GM19099 (cell line): ENCODE data around the gene NMNAT3.

Experiments used
- POLR2A ChIP-seq: IDR thresholded peaks from 3 replicates; pipeline ENCODE4 v1.6.1; 2011; ENCODE audit warnings: low read depth; ENCODE audit not compliant: insufficient read length; ENCODE audit errors: extremely low read depth

Gene NMNAT3

DNA sequence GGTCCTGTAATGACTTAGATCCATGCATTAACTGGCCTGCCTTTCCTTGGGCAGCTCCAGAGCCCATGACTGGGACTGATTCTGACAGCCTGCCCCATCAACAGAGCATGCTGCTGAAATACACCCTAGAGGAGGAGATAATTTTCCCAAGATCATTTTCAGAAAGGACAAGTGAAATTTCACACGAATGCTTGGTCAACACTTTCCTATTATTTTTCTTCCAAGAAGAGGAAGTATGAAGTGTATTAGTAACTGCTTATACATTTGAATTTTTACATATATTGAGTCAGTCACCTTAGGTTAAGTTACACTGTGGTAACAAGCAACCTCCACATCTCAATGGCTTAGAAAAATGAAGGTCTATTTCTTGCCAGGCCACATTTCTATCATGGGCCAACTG lies 9.7 kb upstream of the NMNAT3 start:
- no peak for TF ChIP-seq POLR2A

DNA sequence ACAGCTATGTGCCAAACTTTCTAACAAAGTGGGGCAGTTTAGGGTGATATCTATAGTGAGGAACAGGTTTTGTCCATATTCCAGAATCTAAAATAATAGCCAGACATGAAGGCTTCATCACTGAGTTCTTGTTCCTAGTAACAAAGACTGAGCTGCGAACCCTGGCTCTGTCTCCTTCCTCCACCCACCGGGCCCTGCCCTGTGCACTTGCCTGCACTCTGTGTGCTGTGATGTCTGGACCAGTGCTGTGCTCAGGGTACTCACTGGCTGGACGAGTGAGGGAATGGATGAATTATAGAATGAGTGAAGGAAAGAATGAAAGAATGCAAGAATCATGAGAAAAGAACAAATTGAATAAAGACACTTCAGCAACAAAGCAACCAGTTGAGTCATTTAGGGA lies 8.9 kb upstream of the NMNAT3 start:
- TF ChIP-seq POLR2A, result no peak

GRCh38 chr3:139686206-139686605 lies 8.4 kb upstream of the NMNAT3 start:
- TF ChIP-seq POLR2A, result no peak

- TF ChIP-seq POLR2A, result no peak
Measured at GRCh38 chr3:139679220-139679775, 1.5 kb upstream of the NMNAT3 start.

DNA sequence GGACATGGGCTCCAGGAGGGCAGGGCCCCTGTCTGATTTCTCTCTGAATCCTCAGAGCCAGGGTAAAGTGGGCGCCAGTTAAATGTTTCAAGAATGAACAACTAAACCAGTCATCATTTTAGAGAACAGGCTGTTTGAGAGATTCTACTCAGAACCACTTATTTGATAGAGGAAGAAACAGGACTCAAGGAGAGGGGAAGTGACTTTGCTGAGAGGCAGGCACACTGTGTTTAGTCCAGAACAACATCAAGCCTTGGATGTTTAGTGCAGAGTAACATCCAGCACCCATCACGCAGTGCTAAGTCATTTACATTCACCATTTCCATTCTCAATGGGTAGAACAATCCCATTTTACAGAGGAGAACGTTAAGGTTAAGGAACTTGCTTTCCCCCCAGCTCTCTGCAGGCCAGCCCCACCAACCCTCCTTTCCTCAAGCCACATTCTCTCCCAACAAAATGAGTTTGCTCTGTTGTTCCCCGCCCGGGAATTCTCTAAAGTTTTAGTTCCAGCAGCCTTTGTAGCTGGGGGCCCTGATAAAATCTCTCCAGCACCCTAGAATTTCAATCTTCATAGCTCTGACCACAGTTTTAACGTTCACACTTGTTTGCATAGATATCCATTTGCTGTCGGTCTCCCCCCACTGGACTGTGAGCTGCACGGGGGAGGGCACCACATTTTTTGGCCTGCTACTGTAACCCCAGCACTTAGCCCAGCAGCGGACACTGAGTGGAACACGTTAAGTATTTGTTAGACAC lies 962 bp downstream of the NMNAT3 start:
- no peak for TF ChIP-seq POLR2A

DNA sequence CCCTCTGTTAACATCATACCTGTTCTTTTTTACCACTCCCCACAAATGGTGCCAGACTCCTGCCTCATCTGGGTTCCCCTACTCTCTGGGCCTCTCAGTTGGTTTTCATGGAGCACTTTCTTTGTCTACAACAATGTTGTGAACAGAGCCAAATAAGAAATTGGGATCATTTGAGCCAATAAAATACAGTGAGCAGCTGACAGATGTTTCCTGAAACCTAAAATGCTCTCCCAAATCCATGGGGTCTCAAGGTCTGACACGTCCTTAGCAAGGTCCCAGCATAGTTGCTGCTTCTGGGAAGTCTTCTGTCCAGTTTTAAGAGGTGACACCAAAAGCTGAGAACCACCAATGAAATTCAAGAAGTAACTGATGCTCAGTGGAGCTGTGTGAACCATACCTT lies 1.7 kb downstream of the NMNAT3 start:
- no peak for TF ChIP-seq POLR2A

- no peak for TF ChIP-seq POLR2A
Measured at GRCh38 chr3:139675327-139675726, 2.4 kb downstream of the NMNAT3 start.

DNA sequence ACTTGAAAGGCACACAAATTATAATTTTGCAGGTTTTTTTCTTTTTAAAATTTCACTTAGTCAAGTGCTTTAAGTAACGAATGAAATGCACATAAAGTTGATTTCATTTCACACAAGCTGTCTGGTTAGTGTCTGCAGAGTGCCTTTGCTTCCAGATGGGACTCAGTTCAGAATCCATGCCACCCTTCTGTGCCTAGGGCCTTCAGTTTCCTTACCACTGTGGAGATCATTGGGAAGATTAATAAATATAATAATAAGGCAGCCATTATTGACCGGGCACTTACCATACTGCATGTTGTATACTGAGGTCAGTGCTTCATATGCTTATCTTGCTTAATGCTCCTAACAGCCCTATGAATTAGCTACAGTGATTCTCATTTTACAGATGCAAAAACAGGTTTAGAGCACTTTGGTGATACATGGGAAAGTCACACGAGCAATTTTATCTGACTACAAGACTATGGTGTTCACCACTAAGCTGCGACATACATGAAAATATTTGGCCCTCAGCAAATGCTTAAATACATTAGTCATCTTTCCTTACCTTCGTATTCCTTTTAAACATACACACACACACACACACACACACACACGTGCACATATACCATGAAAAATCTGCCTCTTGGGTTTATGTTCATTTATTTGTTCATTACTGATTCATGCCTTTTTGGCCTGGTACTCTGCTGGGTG lies 3.1 kb downstream of the NMNAT3 start:
- no peak for TF ChIP-seq POLR2A

DNA sequence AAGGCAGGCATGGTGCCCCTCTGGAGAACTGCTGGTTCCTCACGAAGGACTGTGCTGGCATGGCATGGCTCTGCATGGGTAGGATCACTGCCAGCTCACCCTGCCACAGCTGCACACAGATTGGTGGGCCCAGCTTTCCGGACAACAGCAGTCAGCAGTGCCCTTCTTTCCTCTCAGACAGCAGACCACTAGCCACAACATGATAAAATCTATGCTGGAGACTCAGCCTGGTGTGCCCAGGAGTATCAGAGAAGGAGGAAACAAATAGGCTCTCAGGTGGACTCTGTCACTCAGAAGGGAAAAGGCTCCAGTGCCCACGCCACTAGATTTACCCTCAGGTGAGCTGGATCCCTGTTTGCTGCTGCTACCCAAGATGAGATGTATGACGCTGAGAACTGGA lies 4.9 kb downstream of the NMNAT3 start:
- TF ChIP-seq POLR2A, result no peak

GRCh38 chr3:139671863-139672646 lies 5.7 kb downstream of the NMNAT3 start:
- TF ChIP-seq POLR2A, result no peak

DNA sequence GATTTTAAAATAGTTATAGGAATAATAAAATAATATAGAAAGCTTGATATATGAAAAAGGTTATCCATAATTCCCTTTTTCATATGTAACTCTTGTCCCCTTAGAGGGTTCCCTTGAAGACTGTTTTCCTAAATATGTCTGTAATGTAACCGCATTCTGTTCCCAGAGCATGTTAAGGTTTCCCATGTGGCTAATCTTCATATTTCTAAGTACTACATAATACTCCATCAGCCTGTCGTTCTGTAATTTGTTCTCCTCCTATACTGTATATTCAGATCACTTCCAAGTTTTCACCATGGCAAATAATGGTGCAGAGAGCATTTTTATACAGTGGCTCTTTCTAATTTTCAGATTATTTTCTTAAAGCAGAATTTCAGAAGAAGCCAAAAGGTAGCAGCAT lies 6.7 kb downstream of the NMNAT3 start:
- no peak for TF ChIP-seq POLR2A

DNA sequence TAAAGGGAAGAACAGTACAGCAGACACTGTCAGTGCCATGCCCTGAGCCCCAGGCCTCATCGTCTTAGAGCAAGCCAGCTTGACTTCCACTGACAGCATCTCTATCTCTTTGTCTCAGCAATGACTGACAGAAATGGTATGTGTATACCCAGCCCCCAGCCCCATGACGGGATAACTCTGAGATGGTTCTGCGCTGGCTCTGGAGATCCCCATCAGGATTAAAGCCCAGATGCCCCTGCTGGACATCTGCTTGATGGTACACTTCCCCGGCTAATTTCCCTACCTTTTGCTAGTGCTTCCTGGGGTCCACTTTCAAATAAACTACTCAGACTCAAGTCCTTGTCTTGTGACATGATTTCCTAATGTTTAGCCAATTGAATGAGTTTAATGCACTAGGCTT lies 7.6 kb downstream of the NMNAT3 start:
- TF ChIP-seq POLR2A, result no peak

DNA sequence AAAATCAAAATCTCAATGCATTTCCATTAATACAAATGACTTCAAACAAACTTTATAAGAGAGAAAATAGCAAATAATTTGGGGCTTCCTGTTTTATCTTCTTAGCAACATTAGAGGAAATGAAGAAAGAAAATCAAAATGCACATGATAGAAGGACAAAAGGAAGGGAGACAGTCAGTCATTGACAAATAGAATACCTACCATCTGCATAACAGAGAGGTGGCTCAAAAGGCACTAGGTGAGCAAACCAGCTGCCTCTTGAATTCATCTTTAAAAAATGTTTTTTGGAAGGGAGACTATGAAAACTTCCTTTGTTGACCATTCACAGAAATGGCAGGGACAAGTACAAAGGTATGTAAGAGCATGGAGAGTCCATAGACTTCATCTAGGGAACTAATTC lies 9.4 kb downstream of the NMNAT3 start:
- TF ChIP-seq POLR2A, result no peak

DNA sequence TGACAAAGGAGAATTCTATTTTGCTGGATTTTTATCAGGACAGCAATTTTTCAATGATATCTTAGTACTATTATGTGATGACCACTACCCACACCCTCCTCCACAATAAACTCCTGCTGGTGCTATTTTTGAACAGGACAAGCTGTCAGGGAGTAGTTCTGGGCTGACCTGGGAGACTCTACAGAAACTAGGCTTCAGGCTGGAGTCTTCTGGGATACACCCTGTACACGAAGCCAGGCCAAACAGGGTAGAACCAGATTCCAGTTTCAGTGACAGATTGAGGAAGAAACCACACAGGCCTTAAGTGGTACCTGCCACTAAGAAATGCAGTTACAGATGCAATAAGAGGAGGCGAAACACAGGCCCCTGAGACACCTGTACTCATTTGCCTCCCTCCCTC lies 12.8 kb downstream of the NMNAT3 start:
- no peak for TF ChIP-seq POLR2A

DNA sequence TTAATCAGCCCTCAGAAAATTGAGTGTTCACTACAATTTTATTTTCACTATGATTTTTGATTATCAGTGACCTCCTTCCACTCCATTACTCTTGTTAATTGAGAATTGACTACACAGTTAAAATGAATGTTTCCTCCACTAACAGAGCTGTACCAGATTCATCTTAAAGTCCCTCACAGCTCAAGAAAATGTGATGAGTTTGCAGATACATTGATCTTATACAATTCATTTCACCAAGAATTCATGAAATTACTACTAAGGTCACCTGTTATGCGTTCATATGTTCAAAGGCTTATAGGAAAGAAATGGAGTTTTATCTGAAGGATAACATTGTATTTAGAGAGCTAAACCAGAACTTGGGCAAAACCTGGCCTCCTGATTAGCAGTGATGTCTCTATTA lies 17.5 kb downstream of the NMNAT3 start:
- TF ChIP-seq POLR2A, result no peak
